SK-N-SH (cell line): ENCODE data around the gene ST3GAL2. TPM values are rescaled to one million over a fixed set of nuclear protein-coding genes. Genes with fewer than 3 reads are reported as not detected.

Source experiments
- CTCF ChIA-PET: fragments of 300-600, 350-600 bp; formaldehyde crosslinking; extraction: SDS; loops from one replicate; lab custom pipeline; 2021; lab: Yijun Ruan, JAX
- POLR2A ChIA-PET: fragments of 350-600 bp; sonication (Branson Sonifier 250); formaldehyde crosslinking; extraction: SDS; loops from one replicate; lab custom pipeline; 2020; ENCODE audit warnings: antibody characterized with exemption, inconsistent platforms; lab: Yijun Ruan, JAX
- DNase-seq: peaks from one replicate; pipeline ENCODE4 v3.0.0; 2012
- H2AFZ ChIP-seq: fragments of 200-600 bp; sonication (generic); 2 replicates; pipeline ENCODE4 v1.8.1; 2016; ENCODE audit warnings: antibody characterized with exemption, mild to moderate bottlenecking, low read depth
- H3F3A ChIP-seq: fragments of 200-600 bp; sonication (generic); replicated peaks from 2 replicates; pipeline ENCODE3; 2016; ENCODE audit warnings: antibody characterized with exemption, mild to moderate bottlenecking; ENCODE audit not compliant: insufficient read depth
- H3K27ac ChIP-seq, 2 experiments: fragments of 200-500 bp in 1 of 2; fragments of 200-600 bp in 1 of 2; sonication (Bioruptor generic) in 1 of 2; sonication (generic), shearing (Covaris generic) in 1 of 2; 2 replicates each; pipeline versions ENCODE4 v1.5.1 to v1.6.1; 2014 to 2016; ENCODE audit warnings: low read depth in 2 of 2, inconsistent platforms in 1 of 2, low read length in 1 of 2, mild to moderate bottlenecking in 1 of 2, mixed read lengths in 1 of 2
- H3K27me3 ChIP-seq: fragments of 200-600 bp; sonication (generic), shearing (Covaris generic); 2 replicates; pipeline ENCODE4 v1.6.1; 2016; ENCODE audit warnings: mixed run types; ENCODE audit not compliant: insufficient read depth
- H3K36me3 ChIP-seq, 2 experiments: fragments of 200-500 bp in 1 of 2; fragments of 200-600 bp in 1 of 2; sonication (Bioruptor generic) in 1 of 2; sonication (generic) in 1 of 2; replicated peaks in 1 of 2; 2 replicates each; pipeline versions ENCODE3 to v1.5.1; 2014 to 2016; ENCODE audit warnings: low read length in 1 of 2, mild to moderate bottlenecking in 1 of 2; ENCODE audit not compliant: insufficient read depth in 2 of 2, control insufficient read depth in 1 of 2
- H3K4me1 ChIP-seq, 2 experiments: fragments of 200-500 bp in 1 of 2; fragments of 200-600 bp in 1 of 2; sonication (Bioruptor generic) in 1 of 2; sonication (generic), shearing (Covaris generic) in 1 of 2; 2 replicates each; pipeline versions ENCODE4 v1.5.1 to v1.6.1; 2014 to 2016; ENCODE audit warnings: low read depth in 1 of 2, low read length in 1 of 2, mixed run types in 1 of 2; ENCODE audit not compliant: insufficient read depth in 2 of 2, control insufficient read depth in 1 of 2
- H3K4me2 ChIP-seq: fragments of 200-600 bp; sonication (generic), shearing (Covaris generic); 2 replicates; pipeline ENCODE4 v1.6.1; 2017; ENCODE audit warnings: mixed run types
- H3K4me3 ChIP-seq, 2 experiments: fragments of 200-500 bp in 1 of 2; fragments of 200-600 bp in 1 of 2; sonication (Bioruptor generic) in 1 of 2; sonication (generic), shearing (Covaris generic) in 1 of 2; 2 replicates each; pipeline versions ENCODE4 v1.5.1 to v1.8.1; 2014 to 2016; ENCODE audit warnings: low read depth in 2 of 2, inconsistent platforms in 1 of 2, low read length in 1 of 2, mild to moderate bottlenecking in 1 of 2, mixed read lengths in 1 of 2, moderate library complexity in 1 of 2
- H3K79me2 ChIP-seq: fragments of 200-600 bp; sonication (generic); 2 replicates; pipeline ENCODE4 v1.8.1; 2017; ENCODE audit warnings: mild to moderate bottlenecking; ENCODE audit not compliant: insufficient read depth
- H3K9ac ChIP-seq: fragments of 200-600 bp; sonication (generic); 2 replicates; pipeline ENCODE4 v1.6.1; 2017; ENCODE audit warnings: mixed run types
- H3K9me2 ChIP-seq: fragments of 200-600 bp; sonication (generic); 2 replicates; pipeline ENCODE4 v1.6.1; 2017; ENCODE audit warnings: mixed run types
- H3K9me3 ChIP-seq: fragments of 200-600 bp; sonication (generic); 2 replicates; pipeline ENCODE4 v1.6.1; 2017; ENCODE audit warnings: mixed run types, mild to moderate bottlenecking, moderate library complexity
- H4K20me1 ChIP-seq: fragments of 200-600 bp; sonication (generic); 2 replicates; pipeline ENCODE4 v1.6.1; 2017; ENCODE audit warnings: mild to moderate bottlenecking, mixed run types; ENCODE audit not compliant: insufficient read depth
- CHD2 ChIP-seq: fragments of 150-350 bp; IDR thresholded peaks from 2 replicates; pipeline ENCODE4 v1.6.1; 2018; ENCODE audit warnings: low read length; ENCODE audit not compliant: partially characterized antibody
- ELF1 ChIP-seq: IDR thresholded peaks from 2 replicates; pipeline ENCODE4 v1.4.0; 2012
- EP300 ChIP-seq, 2 experiments: IDR thresholded peaks; 2 replicates each; pipeline versions ENCODE4 v1.4.0 to v1.6.1; 2012; ENCODE audit warnings: borderline replicate concordance in 1 of 2, low read depth in 1 of 2, low read length in 1 of 2
- FOSL2 ChIP-seq: IDR thresholded peaks from 2 replicates; pipeline ENCODE4 v1.4.0; 2012; ENCODE audit warnings: low read depth, mild to moderate bottlenecking, moderate library complexity, borderline replicate concordance
- GABPA ChIP-seq: IDR thresholded peaks from 2 replicates; pipeline ENCODE4 v1.4.0; 2012; ENCODE audit warnings: low read depth, mild to moderate bottlenecking
- IRF3 ChIP-seq: fragments of 150-350 bp; IDR thresholded peaks from 2 replicates; pipeline ENCODE4 v1.6.1; 2016; ENCODE audit warnings: mild to moderate bottlenecking, low read depth, low read length
- NRF1 ChIP-seq: IDR thresholded peaks from 2 replicates; pipeline ENCODE4 v1.6.1; 2012; ENCODE audit warnings: low read depth, mild to moderate bottlenecking, low read length
- RCOR1 ChIP-seq: fragments of 150-350 bp; IDR thresholded peaks from 2 replicates; pipeline ENCODE4 v1.6.1; 2017; ENCODE audit warnings: antibody characterized with exemption, low read length
- SIN3A ChIP-seq: IDR thresholded peaks from 2 replicates; pipeline ENCODE4 v1.6.1; 2012; ENCODE audit warnings: low read depth, mild to moderate bottlenecking, low read length, moderate library complexity, borderline replicate concordance
- TCF12 ChIP-seq: IDR thresholded peaks from 2 replicates; pipeline ENCODE4 v1.4.0; 2012
- TEAD4 ChIP-seq: IDR thresholded peaks from 2 replicates; pipeline ENCODE4 v1.4.0; 2012; ENCODE audit warnings: mild to moderate bottlenecking, borderline replicate concordance; ENCODE audit not compliant: insufficient read depth
- YY1 ChIP-seq: IDR thresholded peaks from 2 replicates; pipeline ENCODE4 v1.4.0; 2012; ENCODE audit warnings: low read depth, mild to moderate bottlenecking
- WGBS: methylation state at CpG from one replicate; pipeline ENCODE4 v1.1.6; 2017; ENCODE audit warnings: low lambda C conversion rate; 5-methylcytosine and 5-hydroxymethylcytosine counted together
- polyA plus RNA-seq, 3 experiments: library from polyadenylated mRNA; depleted of rRNA; stranded (reverse); fragments of >200 nt; gene quantifications; 2 replicates each; pipeline ENCODE4 v1.2.3, GENCODE V29; 2012
- TF ChIP-seq, protein P1 (sequence below): IDR thresholded peaks from 2 replicates; pipeline ENCODE4 v1.4.0; 2012; ENCODE audit warnings: low read depth
- TF ChIP-seq, protein P2 (sequence below): IDR thresholded peaks from 2 replicates; pipeline ENCODE4 v1.4.0; 2012; ENCODE audit warnings: low read depth, borderline replicate concordance
- TF ChIP-seq, protein P3 (sequence below): IDR thresholded peaks from 2 replicates; pipeline ENCODE4 v1.4.0; 2012; ENCODE audit warnings: low read depth, borderline replicate concordance

Gene ST3GAL2
- 11.4 and 19.9 TPM in 2 replicates for polyA plus RNA-seq (2012; rRNA removed)
- 6.6 and 13.1 TPM in 2 replicates for polyA plus RNA-seq (2012; cell fraction: cytosol; rRNA removed)
- polyA plus RNA-seq (2012; cell fraction: nucleus; rRNA removed) = 13.6 and 16.1 TPM in 2 replicates

DNA sequence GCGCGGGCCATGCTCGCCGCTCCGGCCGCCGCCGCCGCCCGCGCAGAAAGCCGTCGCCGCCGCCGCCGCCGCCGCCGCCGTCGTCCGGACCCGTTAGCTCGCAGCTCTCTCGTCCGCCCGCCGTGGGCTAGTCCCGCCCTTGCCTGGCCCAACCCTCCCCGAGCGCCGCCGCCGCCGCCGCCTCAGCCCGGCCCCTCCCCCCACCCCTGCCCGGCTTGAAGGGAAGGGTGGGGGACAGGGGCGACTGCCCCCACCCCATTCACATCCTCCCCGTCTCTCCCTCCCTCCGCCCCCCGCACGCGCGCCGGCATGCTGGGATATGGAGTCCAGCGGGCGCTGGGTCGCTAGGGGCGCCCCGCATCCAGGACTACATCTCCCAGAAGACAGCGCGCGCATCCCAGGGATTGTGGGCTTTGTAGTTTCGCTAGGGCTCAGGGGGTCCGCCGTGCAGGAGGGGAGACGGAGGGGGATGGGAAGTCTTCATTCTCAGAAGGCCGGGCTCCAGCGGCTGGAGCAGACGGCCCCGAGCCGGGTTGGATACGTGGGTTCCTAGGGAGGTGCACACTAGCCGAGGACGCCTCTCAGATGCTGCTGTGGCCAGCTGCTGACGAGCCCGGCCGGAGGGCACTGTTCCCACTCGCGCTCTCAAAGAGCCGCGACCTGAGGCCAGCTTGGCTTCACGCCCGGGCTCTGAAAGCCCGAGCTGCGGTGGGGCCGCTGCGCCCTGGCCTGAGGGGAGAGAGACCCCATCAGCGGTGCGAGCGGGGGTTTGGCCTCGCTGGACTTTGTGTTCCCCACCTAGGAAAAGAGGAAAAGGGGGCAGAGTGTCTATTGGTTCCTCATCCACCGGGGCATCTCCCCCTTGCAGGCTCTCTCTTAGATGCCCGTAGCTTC lies at the start of gene ST3GAL2:
Gene ST3GAL2, minus strand, starts transcription at position 132 of the 894 bp plus-strand sequence. CDS start 40,570 bp downstream, outside the sequence.
- 3% methylated on average over 26 of the region's 86 CpGs for WGBS
- Histone ChIP-seq H3K9me2 (no peaks in the 10 kb centered on the region), H3K79me2 (peaks cover 43% of the 10 kb centered on the region), H3K9me3 (no peaks in the 10 kb centered on the region), H4K20me1 (peaks cover 23% of the 10 kb centered on the region), H2AFZ (peak within 1 kb of the TSS; percentile 80; the same call in 1 of the 2 replicates), H3K27ac (peak within 1 kb of the TSS; percentile 90), H3K27me3 (no peaks in the 10 kb centered on the region), H3F3A (peaks cover 22% of the 10 kb centered on the region), H3K4me1 (peaks cover 9 to 29% of the 10 kb centered on the region in 2 experiments; a peak in 3 of 4 replicates), H3K9ac (peak within 1 kb of the TSS; percentile 74), H3K4me3 (peak within 1 kb of the TSS; percentile 73 to 78), H3K4me2 (peak within 1 kb of the TSS; percentile 100), H3K36me3 (peaks cover 6 to 10% of the 10 kb centered on the region in 2 experiments)
- TF ChIP-seq CHD2 (peak; percentile 97), TCF12 (peak; percentile 44; the same call in 1 of the 2 replicates), IRF3 (no peak), YY1 (peak; percentile 67; the same call in 1 of the 2 replicates), FOSL2 (no peak), NRF1 (no peak), TEAD4 (0 out of 2 replicates have a peak, but pooled peaks have one; percentile 36), EP300 (IDR thresholded peaks at IDR 0.05; ENCODE audit: borderline replicate concordance in 1 of 2, low read depth in 1 of 2, low read length in 1 of 2) (peak in 1 of 2 experiments; percentile 67; a peak in 1 of 4 replicates), GABPA (peak; percentile 67), SIN3A (0 out of 2 replicates have a peak, but pooled peaks have one; percentile 20), ELF1 (peak; percentile 55; the same call in 1 of the 2 replicates), RCOR1 (peak; percentile 36; the same call in 1 of the 2 replicates)
- TF ChIP-seq, protein P1, sequence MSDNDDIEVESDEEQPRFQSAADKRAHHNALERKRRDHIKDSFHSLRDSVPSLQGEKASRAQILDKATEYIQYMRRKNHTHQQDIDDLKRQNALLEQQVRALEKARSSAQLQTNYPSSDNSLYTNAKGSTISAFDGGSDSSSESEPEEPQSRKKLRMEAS = no peak
- TF ChIP-seq, protein P2, sequence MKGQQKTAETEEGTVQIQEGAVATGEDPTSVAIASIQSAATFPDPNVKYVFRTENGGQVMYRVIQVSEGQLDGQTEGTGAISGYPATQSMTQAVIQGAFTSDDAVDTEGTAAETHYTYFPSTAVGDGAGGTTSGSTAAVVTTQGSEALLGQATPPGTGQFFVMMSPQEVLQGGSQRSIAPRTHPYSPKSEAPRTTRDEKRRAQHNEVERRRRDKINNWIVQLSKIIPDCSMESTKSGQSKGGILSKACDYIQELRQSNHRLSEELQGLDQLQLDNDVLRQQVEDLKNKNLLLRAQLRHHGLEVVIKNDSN = no peak
- TF ChIP-seq, protein P3, sequence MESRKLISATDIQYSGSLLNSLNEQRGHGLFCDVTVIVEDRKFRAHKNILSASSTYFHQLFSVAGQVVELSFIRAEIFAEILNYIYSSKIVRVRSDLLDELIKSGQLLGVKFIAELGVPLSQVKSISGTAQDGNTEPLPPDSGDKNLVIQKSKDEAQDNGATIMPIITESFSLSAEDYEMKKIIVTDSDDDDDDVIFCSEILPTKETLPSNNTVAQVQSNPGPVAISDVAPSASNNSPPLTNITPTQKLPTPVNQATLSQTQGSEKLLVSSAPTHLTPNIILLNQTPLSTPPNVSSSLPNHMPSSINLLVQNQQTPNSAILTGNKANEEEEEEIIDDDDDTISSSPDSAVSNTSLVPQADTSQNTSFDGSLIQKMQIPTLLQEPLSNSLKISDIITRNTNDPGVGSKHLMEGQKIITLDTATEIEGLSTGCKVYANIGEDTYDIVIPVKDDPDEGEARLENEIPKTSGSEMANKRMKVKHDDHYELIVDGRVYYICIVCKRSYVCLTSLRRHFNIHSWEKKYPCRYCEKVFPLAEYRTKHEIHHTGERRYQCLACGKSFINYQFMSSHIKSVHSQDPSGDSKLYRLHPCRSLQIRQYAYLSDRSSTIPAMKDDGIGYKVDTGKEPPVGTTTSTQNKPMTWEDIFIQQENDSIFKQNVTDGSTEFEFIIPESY = no peak
- DNase-seq = peak; percentile 98
- ChIA-PET CTCF (interaction anchor here (0.7 to 2.6 kb wide), 9 partner anchors 14 to 69 kb away, joined by 3 to 14 read pairs (median 4); partner anchors contain the start of gene FCSK), POLR2A (interaction anchor here (0.7 to 3.0 kb wide), 4 partner anchors 9 to 63 kb away, joined by 3 to 22 read pairs (median 8); partner anchors contain the start of gene FCSK)
